HepG2 (cell line): ENCODE results near the gene RSF1. TPM values are rescaled to one million over a fixed set of nuclear protein-coding genes. Genes with fewer than 3 reads are reported as not detected.

Experiments
- ATAC-seq: fragments of 200-7000 bp; cut with Tn5 transposase; 3 replicates; pipeline ENCODE4 v1.9.1; 2020; ENCODE audit warnings: mild to moderate bottlenecking, moderate library complexity
- BruUV-seq: library from RNA; stranded (reverse); fragments of 400-500 nt; replicated peaks from 2 replicates; lab custom pipeline; 2021; lab: Mats Ljungman, UMichigan
- CTCF ChIA-PET: fragments of 300-600 bp; formaldehyde crosslinking; extraction: SDS; loops from one replicate; lab custom pipeline; 2021; ENCODE audit warnings: low total read pairs, inconsistent platforms, low intra/inter-chr PET ratio; lab: Yijun Ruan, JAX
- POLR2A ChIA-PET: fragments of 350-600 bp; sonication (Branson Sonifier 250); formaldehyde crosslinking; loops from one replicate; lab custom pipeline; 2020; ENCODE audit warnings: antibody characterized with exemption, inconsistent platforms; lab: Yijun Ruan, JAX
- DNase-seq: peaks from one replicate; pipeline ENCODE4 v3.0.0-alpha.2; 2015; ENCODE audit warnings: low spot score
- FAIRE-seq: peaks from 3 replicates; lab custom pipeline; 2011; peaks lifted over from hg19 to GRCh38; lab: Jason Lieb, UNC
- H2AFZ ChIP-seq: one replicate; pipeline ENCODE4 v1.6.1; 2011; ENCODE audit warnings: low read length, inconsistent platforms
- H3K27ac ChIP-seq: fragments of 300-600 bp; 3 replicates; pipeline ENCODE4 v1.8.0; 2011; ENCODE audit warnings: mixed run types, mild to moderate bottlenecking, mixed read lengths, low read length, inconsistent platforms; ENCODE audit not compliant: insufficient read depth; ENCODE audit errors: extremely low read length
- H3K27me3 ChIP-seq, 2 experiments: fragments of 200-600 bp in 1 of 2; 2 replicates in 1 of 2; 3 replicates in 1 of 2; pipeline versions ENCODE4 v1.6.0 to v1.8.0; 2011; ENCODE audit warnings: low read length in 2 of 2, mild to moderate bottlenecking in 2 of 2, moderate library complexity in 2 of 2, inconsistent platforms in 1 of 2; ENCODE audit not compliant: insufficient read depth in 2 of 2, control insufficient read depth in 1 of 2
- H3K36me3 ChIP-seq, 2 experiments: fragments of 200-600 bp in 1 of 2; replicated peaks in 1 of 2; 2 replicates in 1 of 2; 3 replicates in 1 of 2; pipeline versions ENCODE4 v1.5.1 to v1.8.0; 2011; ENCODE audit warnings: low read length in 2 of 2, inconsistent platforms in 1 of 2; ENCODE audit not compliant: insufficient read depth in 2 of 2, control insufficient read depth in 1 of 2
- H3K4me1 ChIP-seq: 2 replicates; pipeline ENCODE4 v1.5.1; 2012; ENCODE audit warnings: low read length, inconsistent platforms; ENCODE audit not compliant: insufficient read depth
- H3K4me2 ChIP-seq: 2 replicates; pipeline ENCODE4 v1.6.0; 2011; ENCODE audit warnings: low read depth, low read length, inconsistent platforms
- H3K4me3 ChIP-seq, 3 experiments: fragments of 200-600 bp in 1 of 3; sonication (generic), shearing (Covaris generic) in 1 of 3; replicated peaks in 1 of 3; 2 replicates each; pipeline ENCODE4 v1.5.1; 2011 to 2016; ENCODE audit warnings: low read length in 3 of 3, inconsistent platforms in 2 of 3, low read depth in 2 of 3, mild to moderate bottlenecking in 2 of 3, control low read depth in 1 of 3, mixed read lengths in 1 of 3; ENCODE audit not compliant: insufficient read depth in 1 of 3
- H3K79me2 ChIP-seq: one replicate; pipeline ENCODE4 v1.6.1; 2011; ENCODE audit warnings: low read length, inconsistent platforms; ENCODE audit not compliant: insufficient read depth
- H3K9ac ChIP-seq: 2 replicates; pipeline ENCODE4 v1.6.0; 2011; ENCODE audit warnings: mild to moderate bottlenecking, low read depth, low read length, inconsistent platforms; ENCODE audit not compliant: insufficient read depth
- H3K9me3 ChIP-seq: 2 replicates; pipeline ENCODE4 v1.5.1; 2012; ENCODE audit warnings: mild to moderate bottlenecking, low read length
- H4K20me1 ChIP-seq: 2 replicates; pipeline ENCODE4 v1.6.0; 2011; ENCODE audit warnings: inconsistent platforms, mild to moderate bottlenecking, low read length, moderate library complexity; ENCODE audit not compliant: insufficient read depth
- ARID2 ChIP-seq: sonication (generic); formaldehyde crosslinking; IDR thresholded peaks from 2 replicates; pipeline ENCODE4 v1.8.1; 2022; ENCODE audit warnings: mild to moderate bottlenecking, missing genetic modification reagents, borderline replicate concordance
- FOXP1 ChIP-seq, 2 experiments: fragments of 450-650 bp in 1 of 2; IDR thresholded peaks; 2 replicates each; pipeline ENCODE4 v1.6.1; 2017 to 2018; ENCODE audit warnings: antibody characterized with exemption in 1 of 2
- NFYB ChIP-seq: sonication (generic); formaldehyde crosslinking; IDR thresholded peaks from 2 replicates; pipeline ENCODE4 v1.4.0; 2020; ENCODE audit warnings: missing genetic modification reagents
- NFYC ChIP-seq: IDR thresholded peaks from 2 replicates; pipeline ENCODE4 v1.6.1; 2016; ENCODE audit warnings: missing genetic modification reagents, missing compliant biosample characterization
- NPAS2 ChIP-seq: sonication (generic); formaldehyde crosslinking; IDR thresholded peaks from 2 replicates; pipeline ENCODE4 v1.8.0; 2022; ENCODE audit warnings: mild to moderate bottlenecking, missing genetic modification reagents, borderline replicate concordance
- PBX3 ChIP-seq: sonication (generic); formaldehyde crosslinking; IDR thresholded peaks from 2 replicates; pipeline ENCODE4 v1.8.1; 2023; ENCODE audit warnings: missing genetic modification reagents, inconsistent platforms, borderline replicate concordance
- PPARG ChIP-seq: conservative IDR thresholded peaks from 2 replicates; pipeline ENCODE4 v1.6.1; 2016; ENCODE audit warnings: missing biosample characterization, missing genetic modification reagents
- RFX5 ChIP-seq: IDR thresholded peaks from 2 replicates; pipeline ENCODE4 v1.6.1; 2011; ENCODE audit warnings: low read depth, low read length, improper control_type of control experiment
- SNRNP70 ChIP-seq: fragments of 200-400 bp; formaldehyde crosslinking; IDR thresholded peaks from 2 replicates; pipeline ENCODE4 v1.6.1; 2017; ENCODE audit warnings: mild to moderate bottlenecking, low read depth, low read length, moderate library complexity
- TBL1XR1 ChIP-seq: fragments of 150-350 bp; IDR thresholded peaks from 2 replicates; pipeline ENCODE4 v1.6.1; 2014; ENCODE audit warnings: borderline replicate concordance, low read length; ENCODE audit not compliant: partially characterized antibody
- ZFP41 ChIP-seq: sonication (generic); formaldehyde crosslinking; IDR thresholded peaks from 2 replicates; pipeline ENCODE4 v1.4.0; 2020; ENCODE audit warnings: mild to moderate bottlenecking, missing genetic modification reagents, borderline replicate concordance
- ZIK1 ChIP-seq: sonication (generic); formaldehyde crosslinking; IDR thresholded peaks from 2 replicates; pipeline ENCODE4 v1.5.0; 2020; ENCODE audit warnings: mild to moderate bottlenecking, low read depth, missing genetic modification reagents, borderline replicate concordance
- ZMYM4 ChIP-seq: sonication (generic); formaldehyde crosslinking; IDR thresholded peaks from 2 replicates; pipeline ENCODE4 v1.8.1; 2023; ENCODE audit warnings: mild to moderate bottlenecking, missing genetic modification reagents
- ZNF225 ChIP-seq: sonication (generic); formaldehyde crosslinking; IDR thresholded peaks from 2 replicates; pipeline ENCODE4 v1.4.0; 2020; ENCODE audit warnings: mild to moderate bottlenecking, missing genetic modification reagents
- ZNF256 ChIP-seq: sonication (generic); formaldehyde crosslinking; conservative IDR thresholded peaks from 2 replicates; pipeline ENCODE4 v1.4.0; 2020; ENCODE audit warnings: missing genetic modification reagents
- ZNF329 ChIP-seq: sonication (generic); formaldehyde crosslinking; IDR thresholded peaks from 2 replicates; pipeline ENCODE4 v1.9.0; 2021; ENCODE audit warnings: low read depth, mild to moderate bottlenecking, missing genetic modification reagents
- ZNF605 ChIP-seq: sonication (generic); formaldehyde crosslinking; IDR thresholded peaks from 2 replicates; pipeline ENCODE4 v1.8.0; 2022; ENCODE audit warnings: mild to moderate bottlenecking, missing genetic modification reagents
- ZNF883 ChIP-seq: sonication (generic); formaldehyde crosslinking; IDR thresholded peaks from 2 replicates; pipeline ENCODE4 v1.5.1; 2020; ENCODE audit warnings: mild to moderate bottlenecking, missing genetic modification reagents; ENCODE audit errors: not compliant biosample characterization
- WGBS: methylation state at CpG from one replicate; pipeline ENCODE4 v1.1.6; 2017; ENCODE audit warnings: low lambda C conversion rate; 5-methylcytosine and 5-hydroxymethylcytosine counted together
- in situ Hi-C: cut with HindIII; loops from 2 replicates; pipeline ENCODE4 v1.10.0; 2017; ENCODE audit warnings: low pct_unique_long_range_greater_than_20kb; ENCODE audit not compliant: extremely low pct_ligation_motif_present
- intact Hi-C: fragments of 100-400 bp; cut with micrococcal nuclease; formaldehyde crosslinking; loops from one replicate; pipeline ENCODE4 v1.10.0; 2022; ENCODE audit not compliant: unreplicated experiment
- polyA plus RNA-seq, 8 experiments: library from polyadenylated mRNA; depleted of rRNA in 3 of 8; stranded (reverse) in 7 of 8; unstranded in 1 of 8; fragments of >200 nt; fragmentation: Illumina TruSeq in 4 of 8; extraction: Trizol in 4 of 8; gene quantifications; 2 replicates each; pipeline versions ENCODE4 v1.2.1 to v1.2.3, GENCODE V29; 2011 to 2016; ENCODE audit warnings: low read depth in 4 of 8, missing spikeins in 1 of 8, mixed read lengths in 1 of 8; ENCODE audit not compliant: insufficient read depth in 1 of 8
- total RNA-seq, 5 experiments: library from RNA; depleted of rRNA; stranded (reverse); fragments of >200 nt; fragmentation: Illumina TruSeq; extraction: Trizol; gene quantifications; 2 replicates each; pipeline ENCODE4 v1.2.3, GENCODE V29; 2016; ENCODE audit warnings: low read depth in 1 of 5
- TF ChIP-seq, protein P1 (sequence below): IDR thresholded peaks from 2 replicates; pipeline ENCODE4 v1.6.1; 2016; ENCODE audit warnings: low read depth, missing genetic modification reagents, missing compliant biosample characterization

RSF1 gene
- total and polyA plus RNA-seq, 2 of the 13 experiments (the other 11 are each of a cell fraction or from before 2014, with no cell fraction given) = 15.5 to 33.1 TPM

DNA sequence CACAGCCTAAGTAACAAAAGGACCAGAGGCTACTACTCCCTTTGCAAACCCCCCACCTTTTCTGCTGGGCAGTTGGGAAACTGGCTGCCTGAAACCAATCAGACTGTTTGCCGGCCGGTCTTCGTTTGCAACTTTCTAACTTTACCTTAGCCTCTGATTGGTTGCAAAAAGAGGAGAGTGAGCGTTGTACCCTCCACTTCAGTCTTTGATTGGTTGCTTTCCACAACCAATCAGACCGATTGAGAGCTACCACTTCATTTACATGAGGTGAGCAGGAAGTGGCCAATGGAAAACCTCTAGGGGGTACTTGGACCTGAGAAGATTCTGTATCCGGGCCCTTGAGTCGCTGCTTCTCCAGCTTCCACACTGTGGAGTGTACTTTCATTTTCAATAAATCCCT, 164.2 kb downstream of the RSF1 start:
- TF ChIP-seq FOXP1 (IDR thresholded peaks at IDR 0.05) = no peak
- TF ChIP-seq FOXP1 (CRISPR knock-in tag; IDR thresholded peaks at IDR 0.05) = no peak
- no peak for TF ChIP-seq ZNF883 (CRISPR knock-in tag)
- no peak for TF ChIP-seq ARID2 (CRISPR knock-in tag)
- TF ChIP-seq ZNF225 (CRISPR knock-in tag) = no peak
- no peak for TF ChIP-seq PPARG (CRISPR knock-in tag)
- TF ChIP-seq PBX3 (CRISPR knock-in tag) = no peak
- TF ChIP-seq NFYB (CRISPR knock-in tag) = peak; percentile 77
- TF ChIP-seq NPAS2 (CRISPR knock-in tag) = no peak
- peak; percentile 75 for TF ChIP-seq NFYC
- no peak for TF ChIP-seq TBL1XR1
- no peak for TF ChIP-seq ZIK1 (CRISPR knock-in tag)
- TF ChIP-seq, protein P1, sequence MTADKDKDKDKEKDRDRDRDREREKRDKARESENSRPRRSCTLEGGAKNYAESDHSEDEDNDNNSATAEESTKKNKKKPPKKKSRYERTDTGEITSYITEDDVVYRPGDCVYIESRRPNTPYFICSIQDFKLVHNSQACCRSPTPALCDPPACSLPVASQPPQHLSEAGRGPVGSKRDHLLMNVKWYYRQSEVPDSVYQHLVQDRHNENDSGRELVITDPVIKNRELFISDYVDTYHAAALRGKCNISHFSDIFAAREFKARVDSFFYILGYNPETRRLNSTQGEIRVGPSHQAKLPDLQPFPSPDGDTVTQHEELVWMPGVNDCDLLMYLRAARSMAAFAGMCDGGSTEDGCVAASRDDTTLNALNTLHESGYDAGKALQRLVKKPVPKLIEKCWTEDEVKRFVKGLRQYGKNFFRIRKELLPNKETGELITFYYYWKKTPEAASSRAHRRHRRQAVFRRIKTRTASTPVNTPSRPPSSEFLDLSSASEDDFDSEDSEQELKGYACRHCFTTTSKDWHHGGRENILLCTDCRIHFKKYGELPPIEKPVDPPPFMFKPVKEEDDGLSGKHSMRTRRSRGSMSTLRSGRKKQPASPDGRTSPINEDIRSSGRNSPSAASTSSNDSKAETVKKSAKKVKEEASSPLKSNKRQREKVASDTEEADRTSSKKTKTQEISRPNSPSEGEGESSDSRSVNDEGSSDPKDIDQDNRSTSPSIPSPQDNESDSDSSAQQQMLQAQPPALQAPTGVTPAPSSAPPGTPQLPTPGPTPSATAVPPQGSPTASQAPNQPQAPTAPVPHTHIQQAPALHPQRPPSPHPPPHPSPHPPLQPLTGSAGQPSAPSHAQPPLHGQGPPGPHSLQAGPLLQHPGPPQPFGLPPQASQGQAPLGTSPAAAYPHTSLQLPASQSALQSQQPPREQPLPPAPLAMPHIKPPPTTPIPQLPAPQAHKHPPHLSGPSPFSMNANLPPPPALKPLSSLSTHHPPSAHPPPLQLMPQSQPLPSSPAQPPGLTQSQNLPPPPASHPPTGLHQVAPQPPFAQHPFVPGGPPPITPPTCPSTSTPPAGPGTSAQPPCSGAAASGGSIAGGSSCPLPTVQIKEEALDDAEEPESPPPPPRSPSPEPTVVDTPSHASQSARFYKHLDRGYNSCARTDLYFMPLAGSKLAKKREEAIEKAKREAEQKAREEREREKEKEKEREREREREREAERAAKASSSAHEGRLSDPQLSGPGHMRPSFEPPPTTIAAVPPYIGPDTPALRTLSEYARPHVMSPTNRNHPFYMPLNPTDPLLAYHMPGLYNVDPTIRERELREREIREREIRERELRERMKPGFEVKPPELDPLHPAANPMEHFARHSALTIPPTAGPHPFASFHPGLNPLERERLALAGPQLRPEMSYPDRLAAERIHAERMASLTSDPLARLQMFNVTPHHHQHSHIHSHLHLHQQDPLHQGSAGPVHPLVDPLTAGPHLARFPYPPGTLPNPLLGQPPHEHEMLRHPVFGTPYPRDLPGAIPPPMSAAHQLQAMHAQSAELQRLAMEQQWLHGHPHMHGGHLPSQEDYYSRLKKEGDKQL (CRISPR knock-in tag) = no peak
- TF ChIP-seq RFX5 = peak; percentile 36; the same call in 1 of the 2 replicates
- TF ChIP-seq SNRNP70 = no peak
- peak; percentile 54; the same call in 1 of the 2 replicates for TF ChIP-seq ZMYM4 (CRISPR knock-in tag)
- no peak for TF ChIP-seq ZFP41 (CRISPR knock-in tag)
- TF ChIP-seq ZNF329 (CRISPR knock-in tag) = no peak
- 0 out of 2 replicates have a peak, but pooled peaks have one; percentile 23 for TF ChIP-seq ZNF605 (CRISPR knock-in tag)
- no peak for TF ChIP-seq ZNF256
- TF ChIP-seq, all 625 proteins: peak for 5
- peak overlapping the region in 1 of 3 experiments; percentile 28; a peak in 2 of 6 replicates for H3K4me3 ChIP-seq
- DNase-seq (peak; percentile 53), FAIRE-seq (peak; percentile 8), ATAC-seq (peak; percentile 84)
- no TSS peak for BruUV-seq
- H3K27me3 ChIP-seq = no peaks in the 10 kb centered on the region
- H3K9me3 ChIP-seq = no peaks in the 10 kb centered on the region
- H3K36me3 ChIP-seq = no peaks in the 10 kb centered on the region
- no peaks in the 10 kb centered on the region for H4K20me1 ChIP-seq
- peak overlapping the region; percentile 50 for H3K4me2 ChIP-seq
- intact Hi-C loops (no loop called here), in situ Hi-C loops (no loop called here)
- ChIA-PET CTCF (no interaction called here), POLR2A (no interaction called here)
- peak overlapping the region; percentile 9 for H2AFZ ChIP-seq
- WGBS = 25% methylated on average over 7 of the region's 7 CpGs
- H3K4me1 ChIP-seq = peaks cover 15% of the 10 kb centered on the region; the same call in 1 of the 2 replicates
- no peak overlapping the region for H3K27ac ChIP-seq
- H3K79me2 ChIP-seq = no peaks in the 10 kb centered on the region
- no peak overlapping the region for H3K9ac ChIP-seq
